Measurements from ENCODE around the gene PTPRN2. TPM values are rescaled to one million over a fixed set of nuclear protein-coding genes. Genes with fewer than 3 reads are reported as not detected.

The PTPRN2 gene
- total RNA-seq, 2 donors from 2014 or later = 0.72 to 0.79 TPM

- H3K27me3 Mint-ChIP-seq (ENCODE audit: low read depth) = no peaks in the 10 kb centered on the region
- H3K4me3 Mint-ChIP-seq = no peak overlapping the region
- no peak for ATAC-seq (replicated peaks in 1 of 2)
These were observed 1046.1 kb downstream of the PTPRN2 start for GRCh38 chr7:157541295-157542067.

GRCh38 chr7:157540606-157541294 is 1046.9 kb downstream of the PTPRN2 start:
- Mint-ChIP-seq H3K27ac (no peak overlapping the region), H3K36me3 (ENCODE audit: insufficient read depth in 2 of 2) (no peaks in the 10 kb centered on the region), H3K4me1 (ENCODE audit: low read depth) (peaks cover 15% of the 10 kb centered on the region), H3K27me3 (ENCODE audit: low read depth) (no peaks in the 10 kb centered on the region), H3K9me3 (peaks cover 2 to 4% of the 10 kb centered on the region in 2 donors), H3K4me3 (no peak overlapping the region)
- ATAC-seq (replicated peaks in 1 of 2) = no peak
- no peak for DNase-seq

More at GRCh38 chr7:157541295-157542067, 1046.1 kb downstream of the PTPRN2 start:
- Mint-ChIP-seq H3K36me3 (ENCODE audit: insufficient read depth in 2 of 2) (no peaks in the 10 kb centered on the region), H3K4me1 (ENCODE audit: low read depth) (peaks cover 15% of the 10 kb centered on the region), H3K9me3 (peaks cover 2 to 4% of the 10 kb centered on the region in 2 donors), H3K27ac (no peak overlapping the region)
- DNase-seq = no peak

- peaks cover 2 to 3% of the 10 kb centered on the region in 2 donors for H3K9me3 Mint-ChIP-seq
- DNase-seq (no peak), ATAC-seq (replicated peaks in 1 of 2) (no peak)
- no peak overlapping the region for H3K27ac Mint-ChIP-seq
- H3K4me1 Mint-ChIP-seq (ENCODE audit: low read depth) = peaks cover 12% of the 10 kb centered on the region
- no peaks in the 10 kb centered on the region for H3K36me3 Mint-ChIP-seq (ENCODE audit: insufficient read depth in 2 of 2)
- no peak overlapping the region for H3K4me3 Mint-ChIP-seq
- no peaks in the 10 kb centered on the region for H3K27me3 Mint-ChIP-seq (ENCODE audit: low read depth)
These were observed 1047.6 kb downstream of the PTPRN2 start for GRCh38 chr7:157540020-157540419.

- H3K9me3 Mint-ChIP-seq = peaks cover under 1% of the 10 kb centered on the region in 2 donors
- H3K4me3 Mint-ChIP-seq = no peak overlapping the region
These were observed 1048.1 kb downstream of the PTPRN2 start for GRCh38 chr7:157539521-157539920.

GRCh38 chr7:157538735-157539134 is 1048.9 kb downstream of the PTPRN2 start:
- H3K4me3 Mint-ChIP-seq = no peak overlapping the region
- DNase-seq (no peak), ATAC-seq (replicated peaks in 1 of 2) (no peak)
- no peaks in the 10 kb centered on the region for H3K36me3 Mint-ChIP-seq (ENCODE audit: insufficient read depth in 2 of 2)
- no peaks in the 10 kb centered on the region for H3K27me3 Mint-ChIP-seq (ENCODE audit: low read depth)
- H3K27ac Mint-ChIP-seq = no peak overlapping the region
- H3K4me1 Mint-ChIP-seq (ENCODE audit: low read depth) = peaks cover 6% of the 10 kb centered on the region
- no peaks in the 10 kb centered on the region for H3K9me3 Mint-ChIP-seq

More at GRCh38 chr7:157539521-157539920, 1048.1 kb downstream of the PTPRN2 start:
- H3K4me1 Mint-ChIP-seq (ENCODE audit: low read depth) = peaks cover 7% of the 10 kb centered on the region
- DNase-seq = no peak
- no peak overlapping the region for H3K27ac Mint-ChIP-seq
- no peak for ATAC-seq (replicated peaks in 1 of 2)
- H3K36me3 Mint-ChIP-seq (ENCODE audit: insufficient read depth in 2 of 2) = no peaks in the 10 kb centered on the region
- H3K27me3 Mint-ChIP-seq (ENCODE audit: low read depth) = no peaks in the 10 kb centered on the region

GRCh38 chr7:157538321-157538720 is 1049.3 kb downstream of the PTPRN2 start:
- peaks cover 6% of the 10 kb centered on the region for H3K4me1 Mint-ChIP-seq (ENCODE audit: low read depth)
- H3K36me3 Mint-ChIP-seq (ENCODE audit: insufficient read depth in 2 of 2) = peaks cover under 1 to 3% of the 10 kb centered on the region in 2 donors

GRCh38 chr7:157537056-157537455 is 1050.6 kb downstream of the PTPRN2 start:
- ATAC-seq (replicated peaks in 1 of 2) (no peak), DNase-seq (no peak)
- Mint-ChIP-seq H3K36me3 (ENCODE audit: insufficient read depth in 2 of 2) (peaks cover 2 to 9% of the 10 kb centered on the region in 2 donors), H3K4me1 (ENCODE audit: low read depth) (peaks cover 6% of the 10 kb centered on the region), H3K27me3 (ENCODE audit: low read depth) (no peaks in the 10 kb centered on the region), H3K27ac (no peak overlapping the region), H3K4me3 (no peak overlapping the region), H3K9me3 (peaks cover 4 to 5% of the 10 kb centered on the region in 2 donors)

More at GRCh38 chr7:157538321-157538720, 1049.3 kb downstream of the PTPRN2 start:
- ATAC-seq (replicated peaks in 1 of 2) (no peak), DNase-seq (no peak)
- Mint-ChIP-seq H3K9me3 (peaks cover 0 to 3% of the 10 kb centered on the region in 2 donors), H3K4me3 (no peak overlapping the region), H3K27ac (no peak overlapping the region), H3K27me3 (ENCODE audit: low read depth) (no peaks in the 10 kb centered on the region)

GRCh38 chr7:157532068-157532467 is 1055.6 kb downstream of the PTPRN2 start:
- H3K9me3 Mint-ChIP-seq = peaks cover 7 to 10% of the 10 kb centered on the region in 2 donors

GRCh38 chr7:157529768-157530560 is 1057.7 kb downstream of the PTPRN2 start:
- H3K27me3 Mint-ChIP-seq (ENCODE audit: low read depth) = no peaks in the 10 kb centered on the region
- ATAC-seq (replicated peaks in 1 of 2) (no peak), DNase-seq (no peak)
- no peak overlapping the region for H3K27ac Mint-ChIP-seq
- peaks cover 2 to 9% of the 10 kb centered on the region in 2 donors for H3K36me3 Mint-ChIP-seq (ENCODE audit: insufficient read depth in 2 of 2)
- H3K9me3 Mint-ChIP-seq = peaks cover 7 to 10% of the 10 kb centered on the region in 2 donors
- H3K4me1 Mint-ChIP-seq (ENCODE audit: low read depth) = peaks cover 5% of the 10 kb centered on the region
- no peak overlapping the region for H3K4me3 Mint-ChIP-seq

More at GRCh38 chr7:157532068-157532467, 1055.6 kb downstream of the PTPRN2 start:
- Mint-ChIP-seq H3K27ac (no peak overlapping the region), H3K27me3 (ENCODE audit: low read depth) (no peaks in the 10 kb centered on the region), H3K36me3 (ENCODE audit: insufficient read depth in 2 of 2) (peaks cover 2 to 9% of the 10 kb centered on the region in 2 donors), H3K4me1 (ENCODE audit: low read depth) (no peaks in the 10 kb centered on the region), H3K4me3 (no peak overlapping the region)
- no peak for ATAC-seq (replicated peaks in 1 of 2)
- no peak for DNase-seq

- Mint-ChIP-seq H3K36me3 (ENCODE audit: insufficient read depth in 2 of 2) (peaks cover 2 to 9% of the 10 kb centered on the region in 2 donors), H3K4me3 (no peak overlapping the region), H3K27ac (no peak overlapping the region), H3K9me3 (peaks cover 7 to 10% of the 10 kb centered on the region in 2 donors), H3K4me1 (ENCODE audit: low read depth) (peaks cover 5% of the 10 kb centered on the region), H3K27me3 (ENCODE audit: low read depth) (no peaks in the 10 kb centered on the region)
- no peak for ATAC-seq (replicated peaks in 1 of 2)
- no peak for DNase-seq
These were observed 1058.8 kb downstream of the PTPRN2 start for GRCh38 chr7:157528785-157529341.

- H3K36me3 Mint-ChIP-seq (ENCODE audit: insufficient read depth in 2 of 2) = peaks cover 0 to 3% of the 10 kb centered on the region in 2 donors
- peaks cover 2 to 8% of the 10 kb centered on the region in 2 donors for H3K9me3 Mint-ChIP-seq
- H3K27ac Mint-ChIP-seq = no peak overlapping the region
- H3K27me3 Mint-ChIP-seq (ENCODE audit: low read depth) = no peaks in the 10 kb centered on the region
- no peak for DNase-seq
- H3K4me1 Mint-ChIP-seq (ENCODE audit: low read depth) = peaks cover 5% of the 10 kb centered on the region
- no peak overlapping the region for H3K4me3 Mint-ChIP-seq
- no peak for ATAC-seq (replicated peaks in 1 of 2)
These were observed 1059.9 kb downstream of the PTPRN2 start for GRCh38 chr7:157527686-157528085.

- DNase-seq = no peak
- H3K27me3 Mint-ChIP-seq (ENCODE audit: low read depth) = no peaks in the 10 kb centered on the region
- no peak overlapping the region for H3K4me3 Mint-ChIP-seq
- H3K27ac Mint-ChIP-seq = no peak overlapping the region
- no peak for ATAC-seq (replicated peaks in 1 of 2)
- H3K4me1 Mint-ChIP-seq (ENCODE audit: low read depth) = peaks cover 5% of the 10 kb centered on the region
- H3K9me3 Mint-ChIP-seq = peaks cover 2 to 6% of the 10 kb centered on the region in 2 donors
- H3K36me3 Mint-ChIP-seq (ENCODE audit: insufficient read depth in 2 of 2) = no peaks in the 10 kb centered on the region
These were observed 1060.5 kb downstream of the PTPRN2 start for GRCh38 chr7:157526913-157527634.
